Omental fat pad (tissue), 4 donors: Measurements from ENCODE around the gene VEGFC. TPM values are rescaled to one million over a fixed set of nuclear protein-coding genes. Genes with fewer than 3 reads are reported as not detected.

Experiments
- ATAC-seq: fragments of 150-250 bp; one replicate; pipeline ENCODE4 v1.9.1; 2016; ENCODE audit warnings: mild to moderate bottlenecking, moderate library complexity; ENCODE audit not compliant: low FRiP score
- DNase-seq: peaks from one replicate; pipeline ENCODE4 v3.0.0-alpha.2; 2019; ENCODE audit warnings: low spot score
- CTCF ChIP-seq, 3 donors: fragments of 450-650 bp; IDR thresholded peaks; one replicate each; pipeline ENCODE4 v1.5.1; 2016 to 2017; ENCODE audit warnings: antibody characterized with exemption in 3 of 3, mild to moderate bottlenecking in 3 of 3, moderate library complexity in 2 of 3
- total RNA-seq, 4 donors: library from RNA; depleted of rRNA; stranded (reverse); fragments of >200 nt; gene quantifications; one replicate each; pipeline ENCODE4 v1.1.0, GENCODE V29; 2016

Gene VEGFC
- total RNA-seq, 4 donors from 2014 or later: 14.0 to 30.6 (median 28.5) TPM

GRCh38 chr4:176781739-176782100 is 11.0 kb downstream of the VEGFC start:
- no peak for TF ChIP-seq CTCF (IDR thresholded peaks at IDR 0.05)
- ATAC-seq: no peak
- no peak for DNase-seq

- ATAC-seq (peak; percentile 88), DNase-seq (no peak)
- no peak for TF ChIP-seq CTCF (IDR thresholded peaks at IDR 0.05)
Measured at GRCh38 chr4:176780995-176781738, 11.6 kb downstream of the VEGFC start.

GRCh38 chr4:176779421-176779820 is 13.3 kb downstream of the VEGFC start:
- ATAC-seq: no peak
- no peak for DNase-seq
- no peak for TF ChIP-seq CTCF (IDR thresholded peaks at IDR 0.05)

- no peak for DNase-seq
- TF ChIP-seq CTCF (IDR thresholded peaks at IDR 0.05): no peak
- ATAC-seq: no peak
Measured at GRCh38 chr4:176778491-176778890, 14.2 kb downstream of the VEGFC start.

- DNase-seq (no peak), ATAC-seq (no peak)
- TF ChIP-seq CTCF (IDR thresholded peaks at IDR 0.05): no peak
Measured at GRCh38 chr4:176778063-176778462, 14.7 kb downstream of the VEGFC start.

- TF ChIP-seq CTCF (IDR thresholded peaks at IDR 0.05): no peak
- DNase-seq (no peak), ATAC-seq (no peak)
Measured at GRCh38 chr4:176775338-176775737, 17.4 kb downstream of the VEGFC start.

GRCh38 chr4:176774852-176775251 is 17.9 kb downstream of the VEGFC start:
- no peak for ATAC-seq
- no peak for TF ChIP-seq CTCF (IDR thresholded peaks at IDR 0.05)

More at GRCh38 chr4:176774852-176775251, 17.9 kb downstream of the VEGFC start:
- no peak for DNase-seq
